ENCODE data around the gene ARHGAP5.

GRCh38 chr14:32110548-32110896 lies 33.4 kb downstream of the ARHGAP5 start:
- TF ChIP-seq CTCF (IDR thresholded peaks at IDR 0.05) (no peak), POLR2AphosphoS5 (IDR thresholded peaks at IDR 0.05; ENCODE audit: low read depth, low read length) (no peak), REST (IDR thresholded peaks at IDR 0.05; ENCODE audit: insufficient read depth in 1 of 2, low read depth in 2 of 2, low read length in 1 of 2) (no peak), SIN3A (IDR thresholded peaks at IDR 0.05; ENCODE audit: borderline replicate concordance, insufficient read depth, low read depth, low read length) (no peak), TCF7L2 (IDR thresholded peaks at IDR 0.05; ENCODE audit: low read depth, low read length) (no peak)

Measured in Panc1 (cell line).